Ureter (tissue), 1 donor: Measurements from ENCODE around the gene SH3GLB1. TPM values are rescaled to one million over a fixed set of nuclear protein-coding genes. Genes with fewer than 3 reads are reported as not detected.

ENCODE experiments used
- DNase-seq: peaks from one replicate; pipeline ENCODE4 v3.0.0-alpha.2; 2020; ENCODE audit warnings: low spot score
- total RNA-seq: library from RNA; stranded (reverse); gene quantifications from one replicate; pipeline ENCODE4 v1.2.4, GENCODE V29; 2023
- donor health status: DM: yes; HTN: yes; CAD: no.

Gene SH3GLB1
- total RNA-seq, 1 donor from 2014 or later, result 101 TPM

DNA sequence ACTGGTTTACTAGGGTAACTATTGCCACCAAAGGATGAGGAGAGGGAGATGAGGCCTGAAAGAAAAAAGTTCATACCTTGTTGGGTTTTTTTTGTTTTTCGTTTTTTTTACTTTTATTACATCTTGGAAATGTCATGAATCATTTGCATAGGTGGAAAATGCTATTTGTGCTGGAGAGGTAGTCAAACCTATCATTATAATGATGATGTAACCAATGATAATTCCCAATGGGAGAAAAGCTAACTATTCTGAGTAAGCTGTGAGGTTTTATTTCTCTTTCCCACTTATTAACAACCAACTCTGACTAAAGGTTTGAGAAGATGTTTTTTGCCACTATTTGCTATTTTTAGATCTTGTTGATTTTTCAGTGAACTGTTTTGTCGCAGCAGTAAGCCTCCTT is 29.0 kb downstream of the SH3GLB1 start:
- no peak for DNase-seq

DNA sequence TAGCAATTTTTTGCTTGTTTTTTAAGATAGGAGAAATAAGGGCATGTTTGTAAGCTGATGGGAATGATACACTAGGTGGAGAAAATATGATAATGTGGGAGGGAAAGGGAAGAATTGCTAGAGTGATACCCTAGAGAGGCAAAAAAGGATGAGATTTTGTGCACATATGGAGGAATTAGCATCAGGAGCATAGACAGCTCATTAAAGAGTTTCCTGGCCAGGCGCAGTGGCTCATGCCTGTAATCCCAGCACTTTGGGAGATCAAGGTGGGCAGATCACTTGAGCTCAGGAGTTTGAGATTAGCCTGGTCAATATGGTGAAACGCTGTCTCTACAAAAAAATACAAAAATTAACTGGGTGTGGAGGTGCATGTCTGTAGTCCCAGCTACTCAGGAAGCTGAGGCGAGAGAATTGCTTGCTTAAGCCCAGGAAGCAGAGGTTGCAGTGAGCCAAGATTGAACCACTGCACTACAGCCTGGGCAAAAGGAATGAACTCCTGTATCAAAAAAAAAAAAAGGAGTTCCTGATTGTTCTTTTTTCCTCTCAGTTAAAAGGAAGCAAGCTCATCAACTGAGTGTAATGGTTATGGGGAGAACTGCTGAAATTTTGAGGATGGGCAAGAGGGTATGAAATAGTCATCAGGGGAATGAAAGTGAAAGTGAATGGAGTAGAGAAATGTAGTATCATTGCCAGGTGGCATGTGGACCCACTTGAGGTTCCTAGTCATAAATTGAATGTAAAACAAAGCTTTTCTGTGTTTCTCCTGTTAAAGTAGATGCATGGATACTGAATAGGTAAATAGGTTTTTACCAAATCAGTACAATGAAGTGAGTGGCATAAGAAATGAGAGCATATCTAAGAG is 35.5 kb downstream of the SH3GLB1 start:
- no peak for DNase-seq

DNA sequence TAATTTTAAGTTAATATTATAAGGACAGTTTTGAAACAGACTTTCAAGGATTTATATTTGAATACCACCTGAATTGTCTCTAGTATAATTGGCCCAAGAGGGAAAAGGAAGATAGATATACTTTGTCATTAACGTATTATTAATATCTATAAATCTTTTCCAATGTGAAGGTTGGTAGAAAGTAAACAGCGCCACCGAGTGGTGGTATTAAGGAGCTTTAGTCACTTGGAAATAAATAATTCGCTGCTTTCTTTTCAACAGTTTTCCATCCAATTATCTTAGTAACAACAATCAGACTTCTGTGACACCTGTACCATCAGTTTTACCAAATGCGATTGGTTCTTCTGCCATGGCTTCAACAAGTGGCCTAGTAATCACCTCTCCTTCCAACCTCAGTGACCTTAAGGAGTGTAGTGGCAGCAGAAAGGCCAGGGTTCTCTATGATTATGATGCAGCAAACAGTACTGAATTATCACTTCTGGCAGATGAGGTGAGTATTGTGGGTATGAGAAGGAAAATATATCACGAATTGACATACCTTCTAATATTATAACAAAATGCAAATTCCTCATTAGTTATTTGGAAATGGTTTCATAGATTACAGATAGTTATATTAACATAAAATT is 37.7 kb downstream of the SH3GLB1 start:
- DNase-seq, result no peak

DNA sequence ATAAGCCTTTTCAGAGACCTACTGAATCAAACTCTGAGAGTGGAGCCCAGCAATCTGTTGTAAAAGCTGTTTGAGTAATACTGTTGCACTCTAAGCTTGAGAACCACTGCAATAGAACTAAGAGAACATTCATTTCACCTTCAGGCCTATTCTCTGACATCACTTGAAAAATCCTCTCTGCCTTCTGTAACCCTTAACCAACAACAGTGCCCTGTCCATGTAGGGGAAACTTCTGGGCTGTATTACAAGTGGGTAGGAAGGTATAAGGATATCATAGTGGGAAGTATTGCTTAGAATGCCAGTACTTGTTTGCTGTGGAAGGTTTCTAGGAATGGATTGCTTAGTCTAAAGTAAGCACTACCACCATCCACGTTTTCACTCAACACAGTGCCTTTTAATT is 42.9 kb downstream of the SH3GLB1 start:
- no peak for DNase-seq

DNA sequence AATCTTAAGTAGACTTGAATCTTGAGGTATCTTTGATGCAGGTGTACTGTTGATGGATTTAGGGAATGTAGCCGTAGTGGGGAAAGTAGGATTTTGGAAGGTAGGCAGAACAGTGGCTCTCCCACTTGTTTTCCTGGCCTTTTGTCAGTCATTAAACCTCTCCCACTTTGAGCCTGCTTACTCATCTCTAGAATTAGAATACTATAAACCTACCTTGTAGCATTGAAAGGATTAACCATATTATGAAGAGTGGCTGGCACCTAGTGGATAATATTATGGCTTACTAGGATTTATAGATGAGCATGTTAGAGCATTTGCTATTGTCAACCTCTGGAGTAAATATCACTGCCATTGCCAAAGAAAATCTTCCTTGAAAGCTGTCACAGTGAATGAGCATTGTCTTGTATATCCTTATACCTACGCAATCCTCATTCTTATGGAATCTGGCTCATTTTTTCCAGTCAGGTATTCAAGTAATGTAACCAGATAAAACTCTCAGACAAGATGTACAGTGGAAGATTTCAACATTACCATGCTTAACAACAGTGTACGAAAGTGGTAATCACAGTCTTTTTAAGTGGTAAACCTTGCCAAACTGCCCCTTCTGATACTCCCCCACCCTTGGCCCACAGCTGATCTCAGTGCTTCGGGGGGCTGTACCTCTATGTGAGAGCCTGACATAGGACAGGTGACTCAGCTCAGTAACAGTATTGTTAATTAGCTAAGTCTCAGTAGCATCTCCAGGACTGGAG is 44.4 kb downstream of the SH3GLB1 start:
- no peak for DNase-seq

DNA sequence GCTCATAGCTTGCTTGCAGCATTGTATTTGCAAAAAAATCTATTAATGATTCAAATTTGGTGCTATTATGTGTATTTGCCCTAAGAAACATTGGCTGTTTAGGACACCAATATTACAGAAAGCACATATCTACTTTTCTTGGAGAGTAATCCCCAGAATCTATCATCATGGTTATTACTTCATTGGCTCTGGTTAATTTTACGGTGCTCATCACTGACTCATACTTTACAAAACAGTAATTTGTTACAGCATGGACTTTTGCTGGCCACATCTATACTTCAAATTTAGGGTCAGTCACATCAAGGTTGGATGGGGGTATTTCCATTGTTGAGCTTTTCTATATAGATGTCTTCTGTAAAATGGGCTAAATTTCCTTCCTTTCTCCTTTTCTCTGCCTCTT is 45.7 kb downstream of the SH3GLB1 start:
- no peak for DNase-seq

DNA sequence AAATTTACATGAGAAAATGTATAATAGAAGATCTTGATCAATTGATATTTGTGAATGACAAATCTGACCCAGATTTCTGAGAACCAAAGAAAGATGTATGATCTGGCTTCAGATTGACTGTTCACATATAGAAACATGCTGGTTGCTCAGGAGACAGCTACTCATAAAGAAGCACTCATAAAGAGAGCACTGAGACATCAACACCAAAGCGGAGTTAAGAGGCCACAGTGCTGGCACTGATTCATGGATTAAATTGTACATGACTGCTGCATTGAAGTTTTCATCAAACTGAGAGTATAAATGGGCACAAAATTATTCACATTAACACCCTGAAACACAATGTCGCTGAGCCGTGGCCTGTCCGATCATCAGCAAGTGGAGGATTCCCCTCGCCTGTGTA is 46.2 kb downstream of the SH3GLB1 start:
- DNase-seq, result no peak

DNA sequence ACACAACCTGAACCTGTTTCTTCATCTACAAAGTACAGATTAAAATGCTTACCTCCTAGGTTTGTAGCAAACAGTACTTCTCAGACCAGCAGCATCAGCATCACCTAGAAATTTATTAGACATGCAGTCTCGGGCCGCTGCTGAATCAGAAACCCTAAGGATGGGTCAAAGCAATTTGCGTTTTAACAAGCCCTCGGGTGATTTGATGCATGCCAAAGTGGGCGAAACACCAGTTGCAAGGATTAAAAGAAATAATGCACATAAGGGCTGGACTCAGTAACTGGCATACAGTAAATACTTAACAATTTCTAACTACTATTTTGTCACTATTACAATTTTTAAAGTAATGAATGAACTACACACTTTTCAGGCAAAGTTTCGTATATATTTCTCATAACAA is 47.5 kb downstream of the SH3GLB1 start:
- DNase-seq, result no peak

DNA sequence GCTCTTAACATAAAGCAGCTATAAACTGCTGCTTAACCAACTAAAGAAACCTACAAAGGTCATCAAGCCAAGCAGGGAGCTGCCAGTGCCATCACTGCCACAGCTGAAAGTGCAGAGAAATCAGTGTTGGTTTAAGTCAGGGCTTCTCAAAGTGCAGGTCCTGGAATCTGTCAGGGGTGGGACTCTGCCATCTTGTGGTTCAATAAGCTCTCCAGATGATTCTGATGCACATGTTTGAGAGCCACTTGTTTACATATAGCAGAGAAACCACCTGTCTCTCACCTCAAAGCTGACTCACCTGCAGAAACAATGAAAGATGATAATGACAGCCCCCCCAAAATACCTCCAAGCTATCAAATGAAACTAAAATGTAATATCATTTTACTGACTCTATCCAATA is 49.3 kb downstream of the SH3GLB1 start:
- DNase-seq, result no peak

DNA sequence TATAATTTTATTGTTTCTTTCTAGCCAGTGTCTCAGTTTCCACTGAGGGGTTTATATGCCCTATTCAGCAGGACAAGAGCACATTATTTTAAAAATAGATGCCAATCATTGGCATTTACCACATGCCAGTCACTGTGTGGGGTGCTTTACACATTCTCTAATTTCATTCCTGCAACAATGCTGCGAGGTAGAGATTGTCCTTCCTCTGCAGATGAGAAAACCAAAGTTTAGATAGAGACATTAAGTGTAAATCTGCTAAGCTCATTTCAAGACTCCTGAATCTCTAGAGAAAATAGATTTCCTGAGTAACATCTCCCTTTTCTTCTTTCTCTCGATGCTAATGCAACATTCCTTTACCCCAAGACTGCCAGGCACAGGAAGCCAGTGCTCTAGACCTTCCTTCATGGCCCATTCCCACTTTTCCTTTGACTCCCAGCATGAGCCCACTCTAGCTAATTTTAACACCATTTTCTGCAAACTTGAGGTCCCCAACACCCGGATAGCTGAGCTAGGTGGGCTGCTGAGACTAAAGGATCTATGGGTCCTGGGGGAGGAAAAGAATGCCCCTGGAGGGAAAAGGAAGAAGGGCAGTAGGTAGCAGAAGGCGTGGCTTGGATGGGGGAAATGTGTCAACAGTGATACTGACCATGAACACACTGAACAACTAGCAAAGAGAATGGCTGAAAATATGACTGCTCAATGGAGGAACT is 50.0 kb downstream of the SH3GLB1 start:
- no peak for DNase-seq

DNA sequence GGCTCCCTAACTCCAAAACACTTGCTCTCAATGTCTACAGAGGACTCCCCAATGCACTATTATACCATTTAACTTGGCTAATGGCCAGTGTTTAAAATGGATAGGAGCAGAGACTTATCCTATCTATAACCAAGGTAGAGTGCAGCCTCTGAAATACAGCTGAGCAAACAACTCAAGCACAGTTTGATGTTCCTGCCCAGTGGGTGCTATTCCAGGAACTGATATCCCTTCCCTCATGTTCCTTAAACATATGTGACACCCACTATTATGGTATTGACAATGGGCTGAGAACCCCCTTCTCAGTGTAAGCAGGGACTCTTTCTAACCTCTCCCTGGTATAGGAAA is 51.7 kb downstream of the SH3GLB1 start:
- DNase-seq, result no peak

DNA sequence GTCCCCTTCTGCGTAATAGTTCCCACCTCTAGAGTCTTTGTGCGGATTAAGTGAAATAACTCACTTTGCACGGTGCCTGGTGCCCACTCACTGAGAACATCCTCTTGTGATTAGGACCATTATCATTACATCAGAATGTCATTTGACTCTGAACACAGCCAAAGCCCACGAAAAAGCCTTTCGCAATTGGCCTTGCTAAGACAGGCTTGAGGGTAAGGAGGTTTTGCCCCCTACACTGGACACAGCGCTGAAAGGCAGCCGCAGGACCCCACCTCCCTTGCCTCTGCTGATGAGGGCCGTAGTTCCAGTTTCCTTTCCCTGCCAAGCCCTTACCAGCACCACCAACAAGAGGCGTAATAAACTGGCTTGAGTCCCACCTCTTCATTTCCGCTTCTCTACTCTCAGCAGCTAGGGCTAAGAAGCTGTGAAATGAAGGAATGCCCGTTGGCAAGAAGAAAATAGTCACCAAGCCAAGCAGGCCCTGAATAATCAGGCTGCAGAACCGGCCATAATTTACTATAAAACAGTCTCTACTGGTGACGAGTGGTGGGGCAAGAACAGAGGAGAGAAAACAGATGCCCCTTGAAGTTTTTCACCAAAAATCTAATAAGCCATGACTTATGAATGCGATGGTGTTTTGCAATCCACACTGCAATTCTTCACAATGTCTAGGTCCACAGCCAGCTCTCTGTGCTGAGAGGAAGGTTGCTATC is 53.1 kb downstream of the SH3GLB1 start:
- no peak for DNase-seq

DNA sequence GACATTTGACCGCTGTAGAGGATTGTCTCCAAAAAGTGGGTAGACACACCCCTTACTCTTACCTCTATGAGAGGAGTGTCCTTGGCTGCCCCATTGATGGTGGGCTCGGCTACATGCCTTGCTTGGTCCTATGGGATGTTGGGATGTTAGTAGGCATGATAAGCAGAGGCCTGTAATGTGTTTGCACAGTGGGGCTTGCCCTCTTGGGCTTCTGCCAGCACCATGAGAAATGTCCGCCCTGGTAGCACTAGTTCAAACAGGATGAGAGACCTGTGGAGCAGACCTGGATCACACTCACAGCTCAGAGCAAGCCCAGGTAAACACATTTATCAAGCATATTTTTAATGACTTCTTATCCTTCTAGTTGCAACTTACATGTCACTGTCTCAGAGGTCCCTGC is 54.2 kb downstream of the SH3GLB1 start:
- peak; percentile 66 for DNase-seq

DNA sequence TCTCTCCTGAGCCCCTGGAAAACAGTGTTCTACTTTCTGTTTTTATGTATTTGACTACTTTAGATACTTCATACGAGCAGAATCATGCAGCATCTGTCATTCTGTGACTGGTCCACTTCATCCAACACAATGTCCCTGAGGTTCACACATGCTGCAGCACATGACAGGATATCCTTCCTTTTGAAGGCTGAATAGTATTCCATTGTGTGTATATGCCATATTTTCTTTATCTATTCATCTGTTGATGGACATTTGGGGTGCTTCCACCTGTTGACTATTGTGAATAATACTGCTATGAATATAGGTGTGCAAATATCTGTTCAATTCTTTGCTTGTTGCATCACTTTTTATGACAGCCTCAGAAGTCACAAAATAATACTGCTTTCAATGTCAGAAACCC is 55.8 kb downstream of the SH3GLB1 start:
- no peak for DNase-seq

DNA sequence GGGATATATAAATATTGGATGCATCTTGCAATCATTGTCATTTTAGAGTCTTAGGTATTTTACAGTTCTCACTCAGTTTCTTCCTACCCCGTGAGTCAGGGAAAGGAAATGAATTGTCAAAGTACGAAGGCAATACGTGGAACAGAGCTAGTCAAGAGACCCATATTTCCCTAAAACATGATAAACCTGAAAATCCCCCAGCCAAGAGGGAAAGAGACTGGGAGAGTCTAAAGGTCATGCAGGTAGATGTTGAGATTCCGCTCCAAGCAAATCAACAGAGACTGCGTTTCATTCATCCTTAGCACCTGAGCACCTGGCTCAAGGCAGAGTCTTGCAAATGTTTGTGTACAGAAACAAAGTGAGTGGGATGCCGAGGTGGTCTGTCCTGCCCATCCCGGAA is 58.0 kb downstream of the SH3GLB1 start:
- DNase-seq, result no peak

DNA sequence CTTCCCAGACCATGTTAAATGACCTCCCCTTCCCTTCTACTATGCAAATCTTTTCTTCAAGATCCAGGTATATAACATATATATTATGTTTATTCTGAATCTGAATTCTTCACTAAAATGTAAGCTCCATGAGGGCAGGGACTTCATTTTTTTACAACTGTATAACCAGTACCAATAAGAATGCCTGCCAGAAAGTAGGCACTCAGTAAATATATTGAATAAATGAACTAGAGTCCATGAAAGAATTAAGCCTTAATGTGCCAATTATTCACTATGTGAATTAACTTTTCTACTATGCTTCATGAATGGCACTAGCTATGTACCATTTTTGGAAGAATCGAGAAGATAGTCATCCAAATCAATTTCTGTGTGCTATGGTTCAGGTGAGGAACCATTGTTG is 60.1 kb downstream of the SH3GLB1 start:
- no peak for DNase-seq

DNA sequence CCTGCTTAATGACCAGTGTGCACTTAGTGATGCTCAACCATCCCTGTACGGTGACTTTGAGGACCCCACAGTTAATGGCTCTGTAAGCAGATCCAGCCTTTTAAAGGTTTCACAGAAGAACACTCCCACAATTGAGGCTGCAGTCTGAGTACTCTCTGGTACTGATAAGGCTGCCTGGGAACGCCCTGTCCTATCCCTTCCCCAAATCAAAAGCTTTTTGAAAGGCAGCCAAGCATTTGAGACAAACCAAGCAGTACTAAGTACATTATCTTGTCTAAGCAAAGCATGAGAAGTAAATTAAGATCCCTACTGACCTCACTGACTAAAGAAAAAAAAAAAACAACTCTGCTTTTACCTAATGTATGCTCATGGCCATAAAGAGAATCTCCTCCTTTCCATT is 60.7 kb downstream of the SH3GLB1 start:
- no peak for DNase-seq

DNA sequence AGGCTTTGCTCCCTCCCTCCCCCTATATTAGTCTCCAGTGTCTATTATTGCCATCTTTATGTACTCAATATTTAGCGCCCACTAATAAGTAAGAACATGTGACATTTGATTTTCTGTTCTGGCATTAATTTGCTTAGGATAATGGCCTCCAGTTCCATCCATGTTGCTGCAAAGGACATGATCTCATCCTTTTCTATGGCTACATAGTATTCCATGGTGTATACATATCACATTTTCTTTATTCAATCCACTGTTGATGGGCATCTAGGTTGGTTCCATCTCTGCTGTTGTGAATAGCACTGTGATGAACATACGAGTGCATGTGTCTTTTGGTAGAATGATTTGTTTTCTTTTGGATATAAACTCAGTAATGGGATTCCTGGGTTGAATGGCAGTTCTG is 61.3 kb downstream of the SH3GLB1 start:
- no peak for DNase-seq

DNA sequence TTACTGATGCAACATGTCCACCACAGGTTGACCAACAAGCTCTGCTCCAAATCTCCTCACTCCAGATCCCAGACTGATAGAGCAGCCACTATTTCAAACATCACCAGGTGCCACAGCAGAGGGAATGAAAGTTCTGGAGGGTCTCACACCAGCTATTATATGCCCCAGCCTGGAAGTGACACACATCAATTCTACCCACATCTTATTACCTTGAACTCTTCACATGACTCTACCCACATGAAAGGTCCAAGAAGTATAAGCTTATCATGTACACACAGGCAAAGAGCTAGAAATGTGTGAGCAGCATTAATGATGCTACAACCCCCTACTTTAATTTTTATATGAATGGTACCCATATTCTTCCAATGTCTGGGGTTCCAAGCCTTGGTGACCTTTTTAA is 64.2 kb downstream of the SH3GLB1 start:
- DNase-seq, result no peak

DNA sequence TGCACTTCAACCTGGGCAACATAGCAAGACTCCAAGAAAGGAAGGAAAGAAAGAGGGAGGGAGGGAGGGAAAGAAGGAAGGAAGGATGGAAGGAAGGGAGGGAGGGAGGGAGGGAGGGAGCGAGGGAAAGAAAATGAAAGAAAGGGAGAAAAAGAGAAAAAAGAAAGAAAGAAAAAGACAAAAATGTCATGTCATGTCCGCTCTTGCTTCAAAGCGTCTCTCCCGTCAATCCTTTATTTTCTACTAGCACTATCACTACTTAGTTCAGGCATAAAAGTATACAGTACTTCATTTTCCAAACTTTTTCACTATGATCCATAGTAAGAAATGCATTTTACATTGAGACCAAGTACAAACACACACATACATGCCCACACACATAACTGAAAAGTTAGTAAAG is 64.7 kb downstream of the SH3GLB1 start:
- DNase-seq, result no peak
